SU-DHL-6 (cell line): ENCODE measurements around the gene FMNL1.

Experiments
- H2AFZ ChIP-seq: fragments of 200-600 bp; sonication (generic); 2 replicates; pipeline ENCODE4 v1.6.1; 2014; ENCODE audit warnings: low read depth, mild to moderate bottlenecking, moderate library complexity, mixed read lengths, antibody characterized with exemption, low read length; ENCODE audit not compliant: severe bottlenecking
- H3F3A ChIP-seq: fragments of 200-600 bp; shearing (Covaris generic); 2 replicates; pipeline ENCODE4 v1.6.0; 2016; ENCODE audit warnings: antibody characterized with exemption, mild to moderate bottlenecking; ENCODE audit not compliant: insufficient read depth
- H3K27ac ChIP-seq: fragments of 200-600 bp; sonication (generic); 2 replicates; pipeline ENCODE4 v1.5.1; 2016; ENCODE audit warnings: low read depth, mild to moderate bottlenecking, low read length, moderate library complexity, mixed read lengths
- H3K27me3 ChIP-seq: fragments of 200-600 bp; sonication (generic), shearing (Covaris generic); 2 replicates; pipeline ENCODE4 v1.6.0; 2014; ENCODE audit warnings: mild to moderate bottlenecking, low read length
- H3K36me3 ChIP-seq: fragments of 200-600 bp; sonication (generic); 2 replicates; pipeline ENCODE4 v1.6.1; 2014; ENCODE audit warnings: mild to moderate bottlenecking, low read length, mixed read lengths
- H3K4me2 ChIP-seq: fragments of 300-600, 200-600 bp; shearing (Covaris generic), sonication (generic); 2 replicates; pipeline ENCODE4 v1.6.0; 2014; ENCODE audit warnings: low read length, low read depth, mild to moderate bottlenecking; ENCODE audit not compliant: poor library complexity, severe bottlenecking
- H3K4me3 ChIP-seq: fragments of 200-600 bp; sonication (generic); 2 replicates; pipeline ENCODE4 v1.5.1; 2014; ENCODE audit warnings: antibody characterized with exemption, low read length, mild to moderate bottlenecking, mixed read lengths; ENCODE audit not compliant: insufficient read depth, poor library complexity, severe bottlenecking
- H3K79me2 ChIP-seq: fragments of 200-600 bp; sonication (generic); 2 replicates; pipeline ENCODE4 v1.6.1; 2014; ENCODE audit warnings: mild to moderate bottlenecking, low read length, moderate library complexity; ENCODE audit not compliant: insufficient read depth
- H3K9ac ChIP-seq: fragments of 200-600 bp; sonication (generic); 2 replicates; pipeline ENCODE4 v1.7.0; 2014; ENCODE audit warnings: mild to moderate bottlenecking, low read length
- H3K9me2 ChIP-seq: fragments of 200-600 bp; sonication (generic); replicated peaks from 2 replicates; pipeline ENCODE4 v1.6.1; 2014; ENCODE audit warnings: low read length; ENCODE audit not compliant: insufficient read depth
- H3K9me3 ChIP-seq: fragments of 200-600 bp; sonication (generic); 2 replicates; pipeline ENCODE4 v1.6.1; 2014; ENCODE audit warnings: low read length, mixed read lengths; ENCODE audit not compliant: insufficient read depth
- H4K20me1 ChIP-seq: fragments of 200-600 bp; sonication (generic); 2 replicates; pipeline ENCODE4 v1.6.1; 2014; ENCODE audit warnings: low read depth, mild to moderate bottlenecking, antibody characterized with exemption, low read length, moderate library complexity, mixed read lengths
- EZH2phosphoT487 ChIP-seq: fragments of 200-600 bp; sonication (generic), shearing (Covaris generic); conservative IDR thresholded peaks from 2 replicates; pipeline ENCODE4 v1.6.1; 2018; ENCODE audit warnings: mild to moderate bottlenecking, antibody characterized with exemption, low read length, moderate library complexity, mixed read lengths
- TF ChIP-seq, protein P1 (sequence below): fragments of 200-600 bp; sonication (generic); IDR thresholded peaks from one replicate; pipeline ENCODE4 v1.5.1; 2017; ENCODE audit warnings: antibody characterized with exemption, mild to moderate bottlenecking, low read length, moderate library complexity; ENCODE audit not compliant: insufficient read depth, poor library complexity, severe bottlenecking

FMNL1 gene

DNA sequence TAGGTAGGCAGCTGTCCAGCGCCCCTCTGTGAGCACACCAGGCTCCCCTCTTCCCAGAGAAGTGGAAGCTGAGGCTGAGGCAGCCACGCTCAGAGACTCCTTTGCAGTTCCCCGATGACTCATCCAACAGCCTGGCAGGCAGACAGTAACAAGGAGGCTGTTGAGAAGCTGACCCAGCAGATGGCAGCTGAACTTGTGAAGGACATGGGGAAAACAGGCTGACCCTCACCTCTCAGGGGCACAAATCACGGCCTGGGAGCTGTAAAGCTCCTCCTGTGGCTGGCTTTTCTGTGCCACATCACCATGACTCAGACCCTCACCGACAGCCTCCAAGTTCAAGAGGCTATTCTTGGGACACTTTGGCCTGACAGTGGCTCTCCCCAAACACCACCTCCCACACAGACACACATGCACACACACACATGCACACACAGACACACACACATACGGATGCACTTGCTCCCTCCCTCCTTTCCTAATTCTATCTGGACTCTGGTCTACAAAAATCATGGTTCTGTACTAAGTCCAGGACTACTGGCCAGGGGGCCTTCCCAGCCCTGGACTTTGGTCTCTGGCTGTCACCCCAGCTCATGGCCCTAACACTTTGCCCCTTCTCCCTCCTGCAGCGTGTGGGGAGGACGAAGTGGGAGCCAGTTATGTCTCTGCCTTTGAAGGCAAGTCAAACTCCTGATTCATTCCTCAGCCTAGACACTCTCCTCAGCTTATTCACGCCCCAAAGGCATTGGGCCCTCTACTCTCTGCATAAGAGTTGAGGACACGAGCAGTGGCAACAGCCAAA is 71.9 kb downstream of the FMNL1 start:
- Histone ChIP-seq H3K4me2 (no peak overlapping the region), H3K9me3 (no peaks in the 10 kb centered on the region), H3F3A (no peaks in the 10 kb centered on the region), H2AFZ (no peak overlapping the region), H3K79me2 (peaks cover 16% of the 10 kb centered on the region; the same call in 1 of the 2 replicates), H3K9ac (no peak overlapping the region), H3K27me3 (no peaks in the 10 kb centered on the region), H3K36me3 (no peaks in the 10 kb centered on the region), H3K9me2 (no peaks in the 10 kb centered on the region), H4K20me1 (no peaks in the 10 kb centered on the region; the same call in 1 of the 2 replicates), H3K4me3 (no peak overlapping the region), H3K27ac (no peak overlapping the region)
- TF ChIP-seq, protein P1, sequence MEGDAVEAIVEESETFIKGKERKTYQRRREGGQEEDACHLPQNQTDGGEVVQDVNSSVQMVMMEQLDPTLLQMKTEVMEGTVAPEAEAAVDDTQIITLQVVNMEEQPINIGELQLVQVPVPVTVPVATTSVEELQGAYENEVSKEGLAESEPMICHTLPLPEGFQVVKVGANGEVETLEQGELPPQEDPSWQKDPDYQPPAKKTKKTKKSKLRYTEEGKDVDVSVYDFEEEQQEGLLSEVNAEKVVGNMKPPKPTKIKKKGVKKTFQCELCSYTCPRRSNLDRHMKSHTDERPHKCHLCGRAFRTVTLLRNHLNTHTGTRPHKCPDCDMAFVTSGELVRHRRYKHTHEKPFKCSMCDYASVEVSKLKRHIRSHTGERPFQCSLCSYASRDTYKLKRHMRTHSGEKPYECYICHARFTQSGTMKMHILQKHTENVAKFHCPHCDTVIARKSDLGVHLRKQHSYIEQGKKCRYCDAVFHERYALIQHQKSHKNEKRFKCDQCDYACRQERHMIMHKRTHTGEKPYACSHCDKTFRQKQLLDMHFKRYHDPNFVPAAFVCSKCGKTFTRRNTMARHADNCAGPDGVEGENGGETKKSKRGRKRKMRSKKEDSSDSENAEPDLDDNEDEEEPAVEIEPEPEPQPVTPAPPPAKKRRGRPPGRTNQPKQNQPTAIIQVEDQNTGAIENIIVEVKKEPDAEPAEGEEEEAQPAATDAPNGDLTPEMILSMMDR: no peak

DNA sequence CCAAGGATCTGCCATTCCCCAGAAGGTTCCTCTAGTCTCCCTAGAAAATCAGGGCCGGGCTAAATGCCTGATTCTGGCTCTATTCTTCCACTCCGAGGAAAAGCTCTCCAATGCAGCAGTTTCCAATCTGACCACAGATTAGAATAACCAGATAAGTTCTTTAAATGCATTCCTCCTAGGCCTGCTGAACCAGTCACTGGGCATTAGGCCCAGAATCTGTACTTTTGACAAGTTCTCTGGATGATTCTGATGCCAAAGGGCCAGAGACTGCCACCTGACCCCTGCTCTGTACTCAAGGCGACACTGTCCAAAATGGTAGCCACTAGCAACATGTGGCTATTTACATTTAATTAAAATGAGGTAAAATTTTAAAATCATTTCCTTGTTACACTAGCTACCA is 72.8 kb downstream of the FMNL1 start:
- H3K9me2 ChIP-seq: no peaks in the 10 kb centered on the region
- no peaks in the 10 kb centered on the region for H3K27me3 ChIP-seq
- H3F3A ChIP-seq: no peaks in the 10 kb centered on the region
- no peaks in the 10 kb centered on the region for H3K9me3 ChIP-seq
- H3K4me3 ChIP-seq: no peak overlapping the region
- H3K27ac ChIP-seq: no peak overlapping the region
- H3K4me2 ChIP-seq: no peak overlapping the region
- H3K36me3 ChIP-seq: no peaks in the 10 kb centered on the region
- H2AFZ ChIP-seq: no peak overlapping the region
- H3K79me2 ChIP-seq: peaks cover 22% of the 10 kb centered on the region; the same call in 1 of the 2 replicates
- no peaks in the 10 kb centered on the region; the same call in 1 of the 2 replicates for H4K20me1 ChIP-seq
- TF ChIP-seq, protein P1: no peak
- no peak for TF ChIP-seq EZH2phosphoT487
- no peak overlapping the region for H3K9ac ChIP-seq

DNA sequence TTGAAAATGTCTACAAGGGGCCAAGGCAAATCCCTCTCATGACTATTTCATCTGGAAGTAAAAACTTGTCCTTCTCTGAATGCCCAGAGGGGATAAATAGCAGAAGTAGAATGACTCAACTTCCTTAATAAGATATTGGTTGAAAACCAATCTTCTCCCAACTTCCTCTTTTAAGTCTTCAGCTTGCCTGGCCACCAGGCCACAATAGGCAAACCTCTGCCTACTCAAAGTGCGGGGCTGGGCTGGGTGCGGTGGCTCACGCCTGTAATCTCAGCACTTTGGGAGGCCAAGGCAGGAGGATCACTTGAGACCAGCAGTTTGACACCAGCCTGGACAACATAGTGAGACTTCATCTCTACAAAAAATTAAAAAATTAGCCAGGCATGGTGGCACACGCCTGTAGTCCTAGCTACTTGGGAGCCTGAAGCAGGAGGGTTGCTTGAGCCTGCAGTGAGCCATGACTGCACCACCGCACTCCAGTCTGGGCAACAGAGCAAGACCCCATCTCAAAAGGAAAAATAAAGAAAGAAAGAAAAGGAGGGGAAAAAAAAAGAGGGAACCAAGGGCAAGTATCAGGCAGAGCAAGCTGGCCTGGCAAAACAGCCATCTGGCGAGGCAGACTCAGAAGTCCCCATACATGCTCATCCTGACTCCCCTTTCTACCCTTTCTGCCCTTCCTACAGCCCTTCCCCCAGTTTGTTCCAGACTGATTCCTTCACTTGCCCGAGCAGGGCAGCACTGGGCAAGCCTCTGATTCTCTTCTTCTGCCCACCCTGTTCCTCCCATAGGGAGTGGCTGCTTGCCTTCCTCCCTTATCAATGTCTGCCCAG is 74.5 kb downstream of the FMNL1 start:
- H3K9ac ChIP-seq: no peak overlapping the region
- no peaks in the 10 kb centered on the region for H3F3A ChIP-seq
- H4K20me1 ChIP-seq: no peaks in the 10 kb centered on the region; the same call in 1 of the 2 replicates
- no peak overlapping the region for H3K27ac ChIP-seq
- H3K4me3 ChIP-seq: no peak overlapping the region
- H3K4me2 ChIP-seq: no peak overlapping the region
- H3K9me2 ChIP-seq: no peaks in the 10 kb centered on the region
- no peaks in the 10 kb centered on the region for H3K27me3 ChIP-seq
- TF ChIP-seq EZH2phosphoT487: no peak
- TF ChIP-seq, protein P1: no peak
- H3K79me2 ChIP-seq: peaks cover 22% of the 10 kb centered on the region; the same call in 1 of the 2 replicates
- no peaks in the 10 kb centered on the region for H3K9me3 ChIP-seq
- H2AFZ ChIP-seq: no peak overlapping the region
- H3K36me3 ChIP-seq: no peaks in the 10 kb centered on the region
